GM12878 (cell line): ENCODE results near the gene ULK4. TPM values are rescaled to one million over a fixed set of nuclear protein-coding genes. Genes with fewer than 3 reads are reported as not detected.

ENCODE experiments used
- ATAC-seq: fragments of 200-7000 bp; cut with Tn5 transposase; 3 replicates; pipeline ENCODE4 v1.9.1; 2020; ENCODE audit warnings: mild to moderate bottlenecking, moderate library complexity
- BruUV-seq: library from RNA; stranded (reverse); fragments of 400-500 nt; replicated peaks from 2 replicates; lab custom pipeline; 2021; lab: Mats Ljungman, UMichigan
- CTCF ChIA-PET: fragments of 300-600 bp; sonication (Branson Sonifier 250); formaldehyde crosslinking; extraction: SDS; loops from one replicate; lab custom pipeline; 2021; ENCODE audit warnings: inconsistent platforms; lab: Yijun Ruan, JAX
- POLR2A ChIA-PET: fragments of 350-600 bp; formaldehyde crosslinking; extraction: SDS; loops from one replicate; lab custom pipeline; 2021; ENCODE audit warnings: inconsistent platforms; lab: Charles Lee
- RAD21 ChIA-PET: fragments of 300-600 bp; sonication (Branson Sonifier 250); formaldehyde crosslinking; loops from one replicate; lab custom pipeline; 2023; ENCODE audit warnings: antibody characterized with exemption; ENCODE audit not compliant: unreplicated experiment; lab: Charles Lee
- SMC1A ChIA-PET: fragments of 300-600 bp; sonication (Branson Sonifier 250); formaldehyde crosslinking; loops from one replicate; lab custom pipeline; 2023; ENCODE audit not compliant: unreplicated experiment, uncharacterized antibody; lab: Charles Lee
- DNase-seq: peaks from one replicate; pipeline ENCODE4 v3.0.0-alpha.2; 2011; ENCODE audit warnings: low read depth, low spot score
- FAIRE-seq: peaks from 3 replicates; lab custom pipeline; 2011; peaks lifted over from hg19 to GRCh38; lab: Jason Lieb, UNC
- H2AFZ ChIP-seq: 2 replicates; pipeline ENCODE4 v1.6.0; 2011; ENCODE audit warnings: low read depth, low read length, control low read depth; ENCODE audit not compliant: control insufficient read depth
- H3K27ac ChIP-seq: 2 replicates; pipeline ENCODE4 v1.5.1; 2011; ENCODE audit warnings: control low read depth; ENCODE audit not compliant: control insufficient read depth, insufficient read depth
- H3K27me3 ChIP-seq, 2 experiments: replicated peaks in 1 of 2; 2 replicates each; pipeline versions ENCODE4 v1.6.0 to v1.6.1; 2011; ENCODE audit warnings: low read length in 1 of 2; ENCODE audit not compliant: control insufficient read depth in 2 of 2, insufficient read depth in 2 of 2
- H3K36me3 ChIP-seq, 2 experiments: 2 replicates each; pipeline ENCODE4 v1.5.1; 2011; ENCODE audit warnings: low read length in 1 of 2; ENCODE audit not compliant: control insufficient read depth in 2 of 2, insufficient read depth in 2 of 2
- H3K4me1 ChIP-seq: 2 replicates; pipeline ENCODE4 v1.6.1; 2011; ENCODE audit warnings: mild to moderate bottlenecking, low read length, moderate library complexity, mixed read lengths; ENCODE audit not compliant: control insufficient read depth, insufficient read depth
- H3K4me2 ChIP-seq: 2 replicates; pipeline ENCODE4 v1.6.0; 2011; ENCODE audit warnings: control low read depth; ENCODE audit not compliant: control insufficient read depth, insufficient read depth
- H3K4me3 ChIP-seq: fragments of 200-600 bp; sonication (generic); 2 replicates; pipeline ENCODE4 v1.5.1; 2016
- H3K79me2 ChIP-seq: 2 replicates; pipeline ENCODE4 v1.6.0; 2011; ENCODE audit warnings: low read length; ENCODE audit not compliant: control insufficient read depth, insufficient read depth
- H3K9ac ChIP-seq: 2 replicates; pipeline ENCODE4 v1.8.0; 2011; ENCODE audit warnings: low read length, control low read depth, mixed read lengths; ENCODE audit not compliant: control insufficient read depth, insufficient read depth
- H3K9me3 ChIP-seq: replicated peaks from 3 replicates; pipeline ENCODE4 v1.5.1; 2011; ENCODE audit warnings: mild to moderate bottlenecking, low read length; ENCODE audit not compliant: control insufficient read depth, insufficient read depth
- H4K20me1 ChIP-seq: 2 replicates; pipeline ENCODE4 v1.6.0; 2011; ENCODE audit not compliant: control insufficient read depth, insufficient read depth
- WGBS: methylation state at CpG from one replicate; pipeline ENCODE4 v1.1.6; 2016; ENCODE audit warnings: low lambda C conversion rate; ENCODE audit not compliant: insufficient replicate concordance, insufficient coverage; ENCODE audit errors: missing lambda C conversion rate; 5-methylcytosine and 5-hydroxymethylcytosine counted together
- in situ Hi-C: fragments of 300-500 bp; cut with MboI; formaldehyde crosslinking; loops from 9 replicates; pipeline ENCODE4 v1.14.3; 2018; ENCODE audit warnings: mixed read lengths
- intact Hi-C: fragments of 100-400 bp; cut with micrococcal nuclease; formaldehyde crosslinking; loops from one replicate; pipeline ENCODE4 v1.14.2; 2022; ENCODE audit not compliant: unreplicated experiment
- polyA plus RNA-seq, 11 experiments: library from polyadenylated mRNA; depleted of rRNA in 4 of 11; unstranded in 6 of 11; stranded (reverse) in 5 of 11; fragments of >200 nt; fragmentation: Nextera tagmentation in 4 of 11; fragmentation: Illumina TruSeq in 1 of 11; extraction: Ambion mirVana in 4 of 11; extraction: Trizol in 1 of 11; gene quantifications; 1 replicate in 1 of 11; 2 replicates in 10 of 11; pipeline versions ENCODE4 v1.2.1 to v1.2.3, GENCODE V29; 2011 to 2016; ENCODE audit warnings: inconsistent platforms in 2 of 11, missing spikeins in 2 of 11, low read depth in 1 of 11
- total RNA-seq, 4 experiments: library from RNA; depleted of rRNA in 3 of 4; stranded (reverse); fragments of >200 nt in 3 of 4; fragmentation: Illumina TruSeq in 1 of 4; extraction: Trizol in 1 of 4; gene quantifications; 2 replicates each; pipeline versions ENCODE4 v1.2.1 to v1.2.3, GENCODE V29; 2013 to 2021
- TF ChIP-seq, protein P1 (sequence below): fragments of 450-650 bp; IDR thresholded peaks from 2 replicates; pipeline ENCODE4 v1.6.1; 2017; ENCODE audit warnings: mild to moderate bottlenecking, moderate library complexity

Gene ULK4
- total and polyA plus RNA-seq, 10 of the 15 experiments (the other 5 are each of a cell fraction or from before 2014, with no cell fraction given), result 3.5 to 7.6 (median 6.3) TPM

DNA sequence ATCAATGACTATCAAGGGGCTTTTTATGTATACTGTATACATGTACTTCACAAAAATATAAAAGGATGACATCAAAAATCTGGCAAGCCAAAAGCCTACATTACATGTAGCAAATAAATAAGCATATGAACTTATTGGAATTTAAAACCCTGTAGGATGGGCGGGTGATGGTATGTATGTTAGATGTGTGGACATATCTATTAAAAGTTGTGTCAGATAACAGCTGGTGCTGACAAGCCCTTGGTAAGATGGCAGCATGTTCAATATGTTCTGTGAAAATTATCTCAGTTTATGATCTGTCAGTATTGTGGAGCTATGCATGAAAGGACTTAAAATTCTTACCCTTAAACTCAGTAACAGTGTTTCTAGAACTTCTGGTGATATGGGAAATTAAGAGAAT, 742.5 kb downstream of the ULK4 start:
- Histone ChIP-seq H3K4me1 (peaks cover 3% of the 10 kb centered on the region; the same call in 1 of the 2 replicates), H3K79me2 (peaks cover 82% of the 10 kb centered on the region), H3K36me3 (peaks cover 0 to 4% of the 10 kb centered on the region in 2 experiments; a peak in 3 of 4 replicates), H3K9ac (no peak overlapping the region), H3K4me3 (no peak overlapping the region), H3K27ac (no peak overlapping the region), H3K4me2 (no peak overlapping the region), H3K27me3 (no peaks in the 10 kb centered on the region), H4K20me1 (peaks cover 2% of the 10 kb centered on the region), H3K9me3 (no peaks in the 10 kb centered on the region), H2AFZ (no peak overlapping the region)
- ChIA-PET POLR2A (interaction anchor here (0.6 to 1.2 kb wide), 2 partner anchors 20 to 303 kb away, joined by 7 read pairs; partner anchors contain the start of gene CTNNB1), SMC1A (interaction anchor here (0.7 to 1.8 kb wide), 6 partner anchors 8 to 22 kb away, joined by 3 to 4 read pairs (median 4); no protein-coding TSS in a partner anchor), RAD21 (interaction anchor here (0.9 to 1.2 kb wide), 2 partner anchors 16 to 20 kb away, joined by 3 read pairs; partner anchors contain the start of gene CTNNB1), CTCF (interaction anchor here (1.8 kb wide), 1 partner anchor 11 kb away, joined by 4 read pairs; no protein-coding TSS in a partner anchor)
- TF ChIP-seq, protein P1, sequence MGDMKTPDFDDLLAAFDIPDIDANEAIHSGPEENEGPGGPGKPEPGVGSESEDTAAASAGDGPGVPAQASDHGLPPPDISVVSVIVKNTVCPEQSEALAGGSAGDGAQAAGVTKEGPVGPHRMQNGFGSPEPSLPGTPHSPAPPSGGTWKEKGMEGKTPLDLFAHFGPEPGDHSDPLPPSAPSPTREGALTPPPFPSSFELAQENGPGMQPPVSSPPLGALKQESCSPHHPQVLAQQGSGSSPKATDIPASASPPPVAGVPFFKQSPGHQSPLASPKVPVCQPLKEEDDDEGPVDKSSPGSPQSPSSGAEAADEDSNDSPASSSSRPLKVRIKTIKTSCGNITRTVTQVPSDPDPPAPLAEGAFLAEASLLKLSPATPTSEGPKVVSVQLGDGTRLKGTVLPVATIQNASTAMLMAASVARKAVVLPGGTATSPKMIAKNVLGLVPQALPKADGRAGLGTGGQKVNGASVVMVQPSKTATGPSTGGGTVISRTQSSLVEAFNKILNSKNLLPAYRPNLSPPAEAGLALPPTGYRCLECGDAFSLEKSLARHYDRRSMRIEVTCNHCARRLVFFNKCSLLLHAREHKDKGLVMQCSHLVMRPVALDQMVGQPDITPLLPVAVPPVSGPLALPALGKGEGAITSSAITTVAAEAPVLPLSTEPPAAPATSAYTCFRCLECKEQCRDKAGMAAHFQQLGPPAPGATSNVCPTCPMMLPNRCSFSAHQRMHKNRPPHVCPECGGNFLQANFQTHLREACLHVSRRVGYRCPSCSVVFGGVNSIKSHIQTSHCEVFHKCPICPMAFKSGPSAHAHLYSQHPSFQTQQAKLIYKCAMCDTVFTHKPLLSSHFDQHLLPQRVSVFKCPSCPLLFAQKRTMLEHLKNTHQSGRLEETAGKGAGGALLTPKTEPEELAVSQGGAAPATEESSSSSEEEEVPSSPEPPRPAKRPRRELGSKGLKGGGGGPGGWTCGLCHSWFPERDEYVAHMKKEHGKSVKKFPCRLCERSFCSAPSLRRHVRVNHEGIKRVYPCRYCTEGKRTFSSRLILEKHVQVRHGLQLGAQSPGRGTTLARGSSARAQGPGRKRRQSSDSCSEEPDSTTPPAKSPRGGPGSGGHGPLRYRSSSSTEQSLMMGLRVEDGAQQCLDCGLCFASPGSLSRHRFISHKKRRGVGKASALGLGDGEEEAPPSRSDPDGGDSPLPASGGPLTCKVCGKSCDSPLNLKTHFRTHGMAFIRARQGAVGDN, result no peak
- FAIRE-seq (no peak), ATAC-seq (no peak), DNase-seq (no peak)
- in situ Hi-C loops, result no loop called here
- BruUV-seq, result no TSS peak
- 96% methylated on average over 1 of the region's 1 CpG for WGBS
- intact Hi-C loops, result loop anchor here (10.0 kb wide), 1 partner anchor 875 kb away; the partner anchor contains the start of gene TRAK1
